NT2/D1 (cell line): Measurements from ENCODE around the gene HMGCLL1.

Experiments
- DNase-seq: peaks from one replicate; pipeline ENCODE4 v3.0.0-alpha.2; 2011; ENCODE audit warnings: low read depth, low spot score
- H3K27me3 ChIP-seq: 2 replicates; pipeline ENCODE4 v1.6.0; 2011; ENCODE audit warnings: mild to moderate bottlenecking; ENCODE audit not compliant: insufficient read length, insufficient read depth
- H3K36me3 ChIP-seq: 2 replicates; pipeline ENCODE4 v1.6.1; 2011; ENCODE audit warnings: mild to moderate bottlenecking, low read length, mixed read lengths; ENCODE audit not compliant: insufficient read depth, insufficient read length
- H3K4me1 ChIP-seq: 2 replicates; pipeline ENCODE4 v1.5.1; 2011; ENCODE audit not compliant: insufficient read depth, insufficient read length
- H3K4me3 ChIP-seq: 2 replicates; pipeline ENCODE4 v1.5.1; 2011; ENCODE audit warnings: low read depth; ENCODE audit not compliant: insufficient read length
- H3K9ac ChIP-seq: 2 replicates; pipeline ENCODE4 v1.6.0; 2011; ENCODE audit warnings: low read depth; ENCODE audit not compliant: insufficient read length
- H3K9me3 ChIP-seq: 2 replicates; pipeline ENCODE4 v1.5.1; 2011; ENCODE audit warnings: mild to moderate bottlenecking, low read length; ENCODE audit not compliant: insufficient read depth
- SUZ12 ChIP-seq: IDR thresholded peaks from 2 replicates; pipeline ENCODE4 v1.6.1; 2011; ENCODE audit not compliant: insufficient read length, insufficient read depth; ENCODE audit errors: extremely low read depth
- YY1 ChIP-seq: IDR thresholded peaks from 2 replicates; pipeline ENCODE4 v1.6.1; 2011; ENCODE audit not compliant: insufficient read length, insufficient read depth
- ZNF274 ChIP-seq: IDR thresholded peaks from 2 replicates; pipeline ENCODE4 v1.6.1; 2011; ENCODE audit warnings: mild to moderate bottlenecking, low read depth, low read length

HMGCLL1 gene

DNA sequence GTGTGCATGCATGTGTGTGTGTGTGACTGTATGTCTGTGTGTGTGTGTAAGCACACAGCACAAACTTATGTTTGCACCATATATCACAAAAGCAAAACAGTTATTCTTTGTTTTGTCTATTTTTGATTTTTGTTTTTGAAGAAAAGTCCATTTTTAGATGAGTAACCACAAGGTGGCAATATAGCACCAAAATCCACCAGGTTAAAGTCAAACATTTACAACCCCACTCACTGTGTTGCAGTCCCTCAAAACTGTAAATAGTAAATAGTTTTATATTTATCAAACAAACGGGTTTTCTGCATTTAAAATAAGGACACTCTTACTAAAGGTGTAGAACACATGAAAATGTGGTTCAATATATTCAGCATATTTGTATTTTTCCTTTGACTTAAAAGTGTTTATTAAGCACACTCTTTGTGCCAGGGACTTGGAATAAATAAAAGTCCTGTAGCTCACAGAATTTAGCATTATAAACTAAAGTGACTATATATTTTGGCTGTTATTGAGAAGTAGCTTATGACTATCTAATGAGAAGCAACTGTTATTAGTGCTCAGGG lies 133.3 kb downstream of the HMGCLL1 start:
- H3K4me3 ChIP-seq = no peak overlapping the region
- peak; percentile 11 for DNase-seq

DNA sequence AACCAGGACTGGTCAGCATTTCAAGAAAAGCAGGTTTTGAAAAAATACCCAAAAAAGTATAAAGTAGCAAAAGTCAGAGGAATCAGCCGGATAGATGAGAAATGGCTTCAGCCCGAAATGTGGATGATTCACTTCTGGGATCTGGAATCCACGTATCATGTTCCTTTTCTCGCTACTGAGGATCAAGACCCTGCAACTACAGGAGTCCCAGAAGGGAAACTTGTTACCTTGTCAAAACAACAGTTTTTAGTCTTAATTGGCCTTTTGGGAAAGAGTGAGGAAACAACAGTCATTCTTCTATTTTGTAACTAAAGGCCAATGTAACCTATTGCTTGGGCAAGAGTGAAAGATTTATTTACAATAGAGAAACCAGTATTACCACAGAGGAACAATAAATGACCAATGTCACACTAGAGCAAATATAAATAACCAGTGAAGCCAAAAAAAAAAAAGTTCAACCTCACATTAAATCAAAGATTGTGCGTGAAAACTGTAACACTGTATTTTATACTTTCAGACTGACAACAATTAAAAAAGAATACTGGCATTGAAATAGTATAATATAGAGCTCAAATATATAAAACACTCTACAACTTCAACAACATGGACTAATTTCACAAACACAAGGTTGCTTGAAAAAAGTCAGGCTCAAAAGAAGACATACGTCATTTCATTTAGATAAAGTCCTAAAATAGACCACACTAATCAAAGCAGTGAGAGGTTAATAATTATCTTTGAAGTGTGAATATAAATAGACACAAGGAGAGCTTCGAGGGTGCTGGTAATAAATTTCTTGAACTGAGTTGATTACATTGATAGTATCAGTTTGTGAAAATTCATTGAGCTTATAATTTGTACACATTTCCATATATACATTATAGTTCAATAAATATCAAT lies 135.5 kb downstream of the HMGCLL1 start:
- Histone ChIP-seq H3K9me3 (no peaks in the 10 kb centered on the region), H3K4me1 (no peaks in the 10 kb centered on the region), H3K9ac (no peak overlapping the region), H3K4me3 (no peak overlapping the region), H3K27me3 (no peaks in the 10 kb centered on the region), H3K36me3 (no peaks in the 10 kb centered on the region)
- TF ChIP-seq ZNF274 = no peak
- TF ChIP-seq SUZ12 = no peak
- TF ChIP-seq YY1 = no peak
- DNase-seq = no peak

More for the DNA sequence above, 133.3 kb downstream of the HMGCLL1 start:
- H3K9me3 ChIP-seq = no peaks in the 10 kb centered on the region
- no peaks in the 10 kb centered on the region for H3K4me1 ChIP-seq
- no peaks in the 10 kb centered on the region for H3K36me3 ChIP-seq
- H3K9ac ChIP-seq = no peak overlapping the region
- H3K27me3 ChIP-seq = no peaks in the 10 kb centered on the region
- TF ChIP-seq YY1 (no peak), ZNF274 (no peak), SUZ12 (no peak)

DNA sequence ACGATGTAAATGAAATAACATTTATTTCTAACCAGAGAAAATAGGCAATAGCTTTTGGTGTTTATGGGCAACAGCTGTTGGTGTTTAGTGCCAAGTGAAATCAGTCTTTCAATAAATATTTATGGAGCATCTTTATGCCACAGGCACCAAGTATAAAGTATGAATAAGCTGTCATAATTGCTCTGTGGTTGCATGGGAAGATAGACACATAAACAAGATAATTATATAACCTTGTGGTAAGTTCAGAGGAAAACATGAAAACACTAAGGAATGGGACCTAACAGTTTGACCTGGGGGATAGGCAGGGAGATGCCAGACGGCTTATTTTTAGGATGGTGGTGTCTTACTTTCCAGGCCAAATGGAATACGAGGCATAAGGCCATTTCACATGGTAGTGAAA lies 140.8 kb downstream of the HMGCLL1 start:
- no peaks in the 10 kb centered on the region for H3K9me3 ChIP-seq
- no peak overlapping the region for H3K4me3 ChIP-seq
- no peaks in the 10 kb centered on the region for H3K4me1 ChIP-seq
- DNase-seq = no peak
- H3K27me3 ChIP-seq = no peaks in the 10 kb centered on the region
- H3K9ac ChIP-seq = no peak overlapping the region
- TF ChIP-seq YY1 (no peak), SUZ12 (no peak), ZNF274 (no peak)
- H3K36me3 ChIP-seq = no peaks in the 10 kb centered on the region

DNA sequence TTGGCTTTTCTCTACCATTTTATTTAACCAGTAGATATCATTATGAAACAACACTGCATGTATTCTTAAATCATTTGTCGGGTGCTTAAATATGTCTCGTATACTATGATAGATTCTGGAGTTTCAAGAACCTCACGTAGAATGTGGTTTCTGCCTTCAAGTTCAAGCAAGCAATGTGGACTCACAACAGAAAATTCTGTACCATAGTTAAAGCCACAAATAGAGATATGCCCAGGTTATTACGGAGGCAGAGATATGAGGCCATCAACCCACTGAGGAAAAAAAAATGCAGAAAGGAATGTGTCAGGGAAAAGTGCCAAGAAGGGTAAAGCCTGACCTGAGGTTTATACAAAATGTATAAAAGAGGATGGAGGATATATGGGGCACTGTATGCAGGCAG lies 141.9 kb downstream of the HMGCLL1 start:
- Histone ChIP-seq H3K9ac (no peak overlapping the region), H3K4me1 (no peaks in the 10 kb centered on the region), H3K36me3 (no peaks in the 10 kb centered on the region), H3K27me3 (no peaks in the 10 kb centered on the region), H3K9me3 (no peaks in the 10 kb centered on the region), H3K4me3 (no peak overlapping the region)
- TF ChIP-seq SUZ12 = no peak
- DNase-seq = no peak

DNA sequence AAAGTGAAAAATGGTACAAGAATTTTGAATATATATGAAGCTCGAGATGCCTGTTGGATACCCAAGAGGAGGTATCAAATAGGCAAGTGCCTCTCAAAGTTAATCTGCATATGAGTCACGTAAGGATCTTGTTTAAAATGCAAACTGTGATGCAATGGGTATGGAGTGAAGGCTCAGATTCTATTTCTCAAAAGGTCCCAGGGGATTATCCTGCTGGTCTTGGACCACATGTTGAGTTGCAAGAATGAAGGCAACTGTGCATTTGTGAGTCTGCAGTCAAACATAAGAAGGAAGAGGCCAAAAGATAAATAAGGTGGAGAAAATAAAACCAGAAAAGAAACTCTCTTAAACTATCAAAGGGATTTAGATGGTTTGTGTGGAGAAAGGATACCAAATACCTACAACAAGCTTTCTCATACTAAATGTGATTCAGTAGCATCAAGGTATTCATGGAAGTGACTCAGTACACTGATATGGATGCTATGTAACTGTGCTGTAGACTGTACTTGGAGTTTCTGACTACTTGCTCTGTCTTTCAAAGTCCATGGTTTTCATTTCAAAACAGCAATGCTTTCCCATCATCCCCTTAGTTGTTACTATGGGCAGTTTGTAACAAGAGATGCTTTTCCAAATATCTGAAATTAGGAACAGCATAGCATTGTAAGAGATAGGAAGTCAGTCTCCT lies 145.4 kb downstream of the HMGCLL1 start:
- DNase-seq = peak; percentile 20
- Histone ChIP-seq H3K4me1 (no peaks in the 10 kb centered on the region), H3K4me3 (no peak overlapping the region), H3K36me3 (no peaks in the 10 kb centered on the region), H3K27me3 (no peaks in the 10 kb centered on the region), H3K9me3 (no peaks in the 10 kb centered on the region), H3K9ac (no peak overlapping the region)
- TF ChIP-seq ZNF274 (no peak), YY1 (no peak)

DNA sequence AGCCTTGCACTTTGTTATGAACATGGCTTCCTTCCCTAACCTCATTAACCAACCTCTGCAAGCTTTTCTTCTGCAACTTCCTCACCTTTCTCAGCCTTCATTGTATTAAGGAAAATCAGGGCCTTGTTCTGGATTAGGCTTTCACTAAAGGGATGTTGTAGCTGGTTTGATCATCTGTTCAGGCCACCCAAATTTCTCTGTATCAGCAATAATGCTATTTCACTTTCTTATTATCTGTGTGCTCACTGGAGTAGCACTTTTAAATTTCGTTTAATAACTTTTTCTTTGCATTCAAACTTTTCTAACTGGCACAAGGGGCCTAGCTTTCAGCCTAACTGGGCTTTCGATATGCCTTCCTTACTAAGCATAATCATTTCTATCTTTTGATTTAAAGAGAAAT lies 155.1 kb downstream of the HMGCLL1 start:
- no peaks in the 10 kb centered on the region for H3K36me3 ChIP-seq
- H3K4me3 ChIP-seq = no peak overlapping the region
- TF ChIP-seq ZNF274 = no peak
- TF ChIP-seq YY1 = no peak
- TF ChIP-seq SUZ12 = no peak
- no peaks in the 10 kb centered on the region for H3K27me3 ChIP-seq
- no peaks in the 10 kb centered on the region for H3K4me1 ChIP-seq
- no peaks in the 10 kb centered on the region for H3K9me3 ChIP-seq
- H3K9ac ChIP-seq = no peak overlapping the region
- DNase-seq = no peak

DNA sequence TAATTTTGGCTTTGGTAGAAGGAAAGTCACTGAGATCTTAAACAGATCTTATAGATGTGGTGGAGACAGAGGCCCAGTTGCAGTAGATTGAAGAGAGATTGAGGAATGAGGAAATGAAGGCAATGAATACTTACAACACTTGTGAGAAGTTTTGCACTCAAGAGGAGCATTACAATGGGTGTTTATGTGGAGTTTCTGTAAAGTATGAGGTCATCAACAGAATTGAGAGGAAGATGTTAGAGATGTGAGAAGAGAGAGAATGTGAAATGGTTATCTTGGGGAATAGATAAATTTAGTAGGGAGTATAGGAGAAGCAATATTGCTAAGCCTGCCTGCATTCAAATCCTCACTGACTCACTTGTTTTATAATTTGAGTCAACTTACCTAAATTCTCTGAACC lies 168.3 kb downstream of the HMGCLL1 start:
- DNase-seq = no peak
- Histone ChIP-seq H3K27me3 (no peaks in the 10 kb centered on the region), H3K36me3 (no peaks in the 10 kb centered on the region), H3K4me3 (no peak overlapping the region), H3K9ac (no peak overlapping the region), H3K9me3 (no peaks in the 10 kb centered on the region), H3K4me1 (no peaks in the 10 kb centered on the region)
- TF ChIP-seq YY1 (no peak), ZNF274 (no peak), SUZ12 (no peak)
